CD4-positive, alpha-beta T cell treated with Interleukin-17A for 4 hours (primary cell): ENCODE results near the gene ATP11B.
"Not testable (repeated sequence)": the region's sequence is repeated elsewhere in the genome, so short reads cannot be mapped to it uniquely, and the experiment has no call there.

ENCODE experiments used
- DNase-seq: peaks from one replicate; pipeline ENCODE4 v3.0.0-alpha.2; 2020; ENCODE audit warnings: mixed read lengths

Gene ATP11B

GRCh38 chr3:182843478-182843877 is 50.2 kb downstream of the ATP11B start:
- no peak for DNase-seq

DNA sequence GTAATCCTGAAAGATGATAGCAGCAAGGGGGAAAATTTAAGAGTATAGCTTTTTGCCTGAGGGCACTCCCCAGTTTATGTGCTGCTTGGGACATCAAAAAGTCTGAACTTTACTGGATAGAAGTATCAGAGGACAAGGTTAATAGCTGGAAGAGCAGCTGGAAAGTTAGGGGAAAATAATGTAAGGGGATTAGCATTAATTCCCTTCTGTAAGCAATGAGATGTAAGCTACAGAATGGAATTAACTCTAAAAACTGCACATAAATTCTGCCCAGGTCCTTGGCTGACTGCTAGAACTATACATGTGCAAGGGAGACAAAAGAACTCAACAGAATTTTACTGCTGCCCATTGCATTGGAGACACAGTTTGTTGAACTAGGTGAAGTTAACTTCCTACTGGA is 55.6 kb downstream of the ATP11B start:
- DNase-seq, result no peak

DNA sequence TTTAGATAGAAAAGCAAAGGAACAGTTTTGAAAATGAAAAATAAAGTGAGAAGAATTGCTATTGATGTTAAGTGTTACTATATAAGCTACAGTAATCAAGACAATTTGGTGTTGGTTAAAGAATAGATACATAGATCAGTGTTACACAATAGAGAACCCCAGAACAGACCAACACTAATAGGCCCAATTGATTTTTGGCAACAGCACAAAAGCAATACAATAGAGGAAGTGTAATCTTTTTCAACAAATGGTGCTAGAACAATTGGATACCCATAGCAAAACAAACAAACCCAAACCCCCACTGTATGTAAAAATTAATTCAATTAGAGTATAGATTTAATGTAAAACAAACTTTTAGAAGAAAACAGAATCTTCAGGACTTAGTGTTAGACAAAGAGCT is 61.8 kb downstream of the ATP11B start:
- no peak for DNase-seq

GRCh38 chr3:182861348-182861747 is 68.0 kb downstream of the ATP11B start:
- DNase-seq, result no peak

GRCh38 chr3:182862159-182862860 is 69.0 kb downstream of the ATP11B start:
- no peak for DNase-seq

GRCh38 chr3:182869059-182869458 is 75.8 kb downstream of the ATP11B start:
- no peak for DNase-seq

- DNase-seq, result not testable (repeated sequence)
Observed at GRCh38 chr3:182870917-182871316, 77.6 kb downstream of the ATP11B start.

GRCh38 chr3:182879031-182879611 is 85.8 kb downstream of the ATP11B start:
- no peak for DNase-seq

DNA sequence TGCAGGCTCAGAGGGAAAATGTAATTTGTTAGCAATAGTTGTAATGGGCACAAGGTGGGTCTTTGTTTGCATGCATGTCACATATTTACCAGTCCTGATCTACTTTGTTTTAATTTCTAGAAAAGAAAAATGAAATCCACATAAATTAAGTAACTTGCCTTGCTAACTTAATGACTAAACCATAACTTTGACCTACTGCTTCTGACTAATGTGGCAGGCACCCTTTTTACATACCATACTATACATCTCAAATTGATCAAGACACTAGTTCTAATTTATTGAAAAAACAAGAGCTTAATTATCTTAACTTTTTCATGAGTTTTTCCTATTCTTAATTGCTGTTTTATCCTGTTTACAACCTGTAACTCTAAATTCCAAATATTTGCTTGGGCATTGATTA is 93.2 kb downstream of the ATP11B start:
- no peak for DNase-seq

DNA sequence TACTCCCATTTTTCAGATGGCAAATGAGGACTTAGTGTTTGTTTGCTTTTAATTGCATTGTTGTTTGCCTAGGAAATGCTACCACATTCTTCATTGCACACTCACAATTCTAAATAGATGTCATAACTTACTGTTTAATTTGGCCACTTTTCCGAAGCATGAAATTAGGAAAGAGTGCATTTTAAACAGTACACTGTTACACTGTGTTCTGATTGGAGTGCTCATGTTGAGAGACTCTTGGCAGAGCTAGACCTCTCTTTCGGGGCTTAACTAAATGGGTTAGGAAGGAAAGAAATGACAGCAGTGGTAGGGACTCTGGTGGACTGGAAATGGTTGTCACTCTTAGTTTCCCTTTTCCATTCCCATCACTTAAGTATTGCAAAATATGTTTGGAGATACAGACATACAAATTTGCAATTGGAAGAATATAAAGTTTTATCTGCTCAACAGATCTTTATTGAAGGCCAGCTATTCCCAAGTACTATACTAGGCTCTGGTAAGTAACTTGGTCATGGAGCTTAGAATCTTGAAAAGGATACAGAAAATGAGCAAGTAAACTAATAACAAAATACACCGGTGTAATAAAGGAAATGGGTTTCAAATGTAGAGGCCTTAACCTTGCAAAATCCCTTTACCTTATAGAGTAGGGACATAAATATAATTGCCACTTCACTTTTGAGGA is 96.8 kb downstream of the ATP11B start:
- no peak for DNase-seq

DNA sequence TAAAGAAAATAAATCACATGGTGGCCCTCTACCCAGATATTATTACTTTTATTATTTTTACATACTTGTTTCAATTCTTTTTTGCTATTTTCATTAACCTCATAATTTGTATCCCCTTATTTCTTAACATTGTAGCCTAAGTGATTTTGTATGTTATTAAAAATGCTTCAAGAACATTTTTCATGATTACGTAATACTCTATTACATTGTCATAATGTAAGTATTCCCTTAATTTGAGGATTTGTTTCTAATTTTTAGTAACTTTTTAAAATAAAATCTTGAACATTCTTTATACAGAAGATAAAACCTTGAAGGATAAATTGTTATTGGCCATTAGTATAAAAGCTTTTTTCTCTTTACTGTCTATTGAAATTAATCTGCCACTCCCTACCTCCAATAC is 98.1 kb downstream of the ATP11B start:
- DNase-seq, result no peak

GRCh38 chr3:182892226-182892625 is 98.9 kb downstream of the ATP11B start:
- no peak for DNase-seq

DNA sequence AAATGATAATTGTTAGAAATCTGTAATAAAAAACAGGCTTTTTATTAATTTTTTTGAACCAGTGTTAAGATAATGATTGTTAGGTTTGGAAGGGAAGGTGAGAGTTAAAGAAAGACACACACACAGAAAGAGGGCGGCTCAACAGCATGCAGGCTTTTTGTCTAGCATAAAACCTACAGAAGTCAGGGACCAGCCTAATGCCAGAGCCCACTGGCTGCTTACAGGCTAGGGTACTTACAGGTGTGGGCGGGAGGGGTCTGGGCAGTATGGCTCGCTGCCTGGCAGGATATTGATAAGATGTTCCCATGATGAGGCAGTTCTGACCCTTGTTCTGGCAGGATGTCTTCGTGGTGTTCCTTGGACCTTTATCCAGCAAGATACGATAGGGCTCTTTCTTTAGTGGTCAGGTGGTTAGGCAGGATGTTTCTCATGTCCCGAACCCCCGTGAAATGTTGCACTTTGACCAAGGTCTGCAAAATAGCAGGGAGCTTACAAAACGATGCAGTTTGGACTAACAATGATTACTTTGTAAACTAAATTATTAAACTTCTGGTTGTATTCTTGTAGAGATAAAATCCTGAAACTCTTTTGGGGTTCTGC is 102.3 kb downstream of the ATP11B start:
- DNase-seq, result no peak

DNA sequence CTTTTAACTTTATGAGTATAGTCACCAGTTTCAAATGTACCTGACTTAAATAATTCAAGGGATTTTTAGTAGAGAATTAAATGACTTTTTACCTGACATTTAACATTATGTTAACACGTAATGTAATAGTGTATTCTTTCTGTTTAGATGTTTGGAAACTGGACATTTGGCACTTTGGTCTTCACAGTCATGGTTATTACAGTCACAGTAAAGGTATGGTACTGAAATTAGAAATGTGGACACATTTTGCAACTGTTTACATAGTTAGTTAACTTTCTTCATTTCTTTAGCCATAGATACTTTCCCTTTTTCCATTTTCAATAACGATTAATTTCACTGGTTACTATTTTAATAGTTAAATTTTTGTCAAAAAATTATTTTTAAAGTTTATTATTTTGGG is 103.2 kb downstream of the ATP11B start:
- no peak for DNase-seq

GRCh38 chr3:182902236-182902635 is 108.9 kb downstream of the ATP11B start:
- no peak for DNase-seq

DNA sequence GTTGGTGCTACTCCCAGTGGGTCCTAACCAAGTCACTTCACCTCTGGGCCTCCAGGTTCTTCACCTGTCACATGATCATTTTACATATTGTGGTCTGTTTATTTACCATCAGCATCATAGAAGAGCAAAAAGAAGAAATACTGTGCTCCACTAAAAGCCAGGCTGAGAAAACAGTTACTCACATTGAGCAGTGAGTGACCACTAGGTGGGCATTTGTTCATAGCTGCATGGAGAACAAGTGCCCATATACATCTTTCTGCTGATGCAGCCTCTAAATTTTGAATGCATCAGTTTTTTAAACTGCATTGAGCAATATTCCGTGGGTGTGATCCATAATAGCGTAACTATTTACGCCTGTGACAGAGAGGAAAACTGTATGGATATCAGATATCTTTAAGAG is 110.9 kb downstream of the ATP11B start:
- no peak for DNase-seq

- DNase-seq, result no peak
Observed at GRCh38 chr3:182905623-182906022, 112.3 kb downstream of the ATP11B start.

DNA sequence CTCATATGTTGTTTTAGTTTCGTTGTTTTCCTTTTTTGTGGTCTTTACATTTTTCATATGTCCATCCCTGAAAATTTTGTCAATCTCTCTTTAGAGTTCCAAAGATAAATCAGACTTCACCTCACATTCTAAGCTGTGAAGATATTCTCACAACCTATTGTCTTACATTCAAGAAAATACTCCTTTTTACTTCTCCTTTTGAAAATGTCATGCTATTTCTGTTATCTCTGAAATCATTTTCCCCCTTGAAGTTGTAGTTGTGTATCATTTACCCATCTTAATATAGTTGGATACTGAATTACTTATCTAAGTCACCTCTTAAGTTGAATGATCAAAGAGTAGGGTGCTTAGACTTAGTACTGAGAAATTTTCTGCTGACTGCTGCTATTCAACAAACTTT is 112.7 kb downstream of the ATP11B start:
- no peak for DNase-seq

DNA sequence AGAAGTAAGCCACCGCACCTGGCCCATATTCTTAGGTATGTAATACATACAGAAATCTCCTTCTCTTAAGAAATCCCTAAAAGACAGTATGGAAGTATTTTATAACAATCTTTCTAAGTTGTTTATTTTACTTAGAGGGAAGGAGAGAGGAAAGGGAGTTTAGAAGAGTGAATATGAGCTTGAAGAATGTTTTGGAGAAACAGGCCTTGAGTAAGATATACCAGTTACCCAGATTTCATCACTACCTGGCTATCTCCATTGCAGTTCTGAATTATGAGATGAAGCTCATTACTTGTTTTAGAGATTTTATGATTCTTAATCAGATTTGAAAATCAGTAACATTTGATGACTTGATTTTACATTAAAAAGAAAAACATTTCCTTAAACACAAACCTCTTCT is 115.2 kb downstream of the ATP11B start:
- DNase-seq, result no peak

DNA sequence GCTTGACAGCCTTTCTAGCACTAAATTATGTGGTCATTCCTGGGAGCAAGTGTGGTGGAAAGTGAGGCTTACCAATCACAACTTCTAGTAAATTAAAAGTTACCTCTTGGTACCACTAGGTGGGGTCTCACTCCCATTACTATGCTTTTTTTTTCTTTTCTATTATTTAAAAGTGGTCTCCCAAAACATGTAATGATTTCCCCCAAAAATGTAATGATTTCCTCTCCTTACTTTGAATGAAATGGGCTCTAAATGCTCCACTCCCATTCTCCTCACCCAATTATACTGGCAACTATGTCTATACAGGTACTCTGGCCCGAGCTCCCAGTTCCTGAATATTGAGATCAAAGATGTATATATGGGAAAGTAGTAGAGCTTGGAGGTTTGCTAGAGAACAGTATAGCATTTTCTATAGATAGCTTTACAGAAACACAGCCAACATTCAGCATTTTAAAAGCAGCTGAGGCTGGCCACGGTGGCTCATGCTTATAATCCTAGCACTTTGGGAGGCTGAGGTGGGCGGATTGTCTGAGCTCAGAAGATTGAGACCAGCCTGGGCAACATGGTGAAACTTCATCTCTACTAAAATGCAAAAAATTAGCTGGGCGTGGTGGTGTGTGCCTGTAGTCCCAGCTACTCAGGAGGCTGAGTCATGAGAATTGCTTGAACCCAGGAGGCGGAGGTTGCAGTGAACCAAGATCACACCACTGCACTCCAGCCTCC is 116.2 kb downstream of the ATP11B start:
- DNase-seq, result no peak

DNA sequence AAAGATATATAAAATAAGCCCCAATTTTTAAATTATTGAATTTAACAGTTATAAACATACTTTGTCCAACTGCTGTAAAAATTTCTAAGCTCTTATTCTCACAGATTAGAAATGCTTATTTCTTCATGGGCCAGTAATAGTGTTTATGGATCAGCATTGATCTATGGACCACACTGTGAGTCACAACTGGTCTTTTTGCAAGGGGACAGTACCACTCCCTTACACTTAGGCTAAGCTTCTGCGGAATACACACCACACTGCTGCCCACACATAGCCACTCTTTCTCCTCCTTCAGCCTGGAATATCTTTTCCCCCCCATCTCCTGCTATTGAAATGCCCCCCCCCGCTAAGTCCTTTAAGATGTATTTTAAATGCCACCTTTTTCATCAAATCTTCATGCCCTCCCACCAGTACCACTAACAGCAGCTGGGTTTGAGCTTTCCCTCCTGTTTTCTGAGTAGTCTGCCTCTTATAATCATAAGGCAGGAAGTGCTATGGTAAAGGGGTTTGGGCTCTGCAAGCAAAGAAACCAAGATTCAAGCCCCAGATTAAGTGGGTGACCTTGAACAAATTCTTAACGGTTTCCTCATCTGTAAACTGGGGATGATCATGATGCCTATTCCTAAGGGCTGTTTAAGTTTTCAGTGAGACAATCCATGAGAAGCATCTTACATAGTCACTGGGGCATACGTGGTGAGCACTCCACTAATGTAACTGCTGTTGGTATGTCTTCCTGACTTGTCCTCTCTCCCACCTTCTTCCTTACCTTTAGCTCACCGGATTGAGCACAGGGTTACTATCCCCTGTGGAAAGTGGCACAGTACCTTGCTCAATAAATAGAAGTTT is 117.9 kb downstream of the ATP11B start:
- no peak for DNase-seq

GRCh38 chr3:182911782-182912111 is 118.4 kb downstream of the ATP11B start:
- no peak for DNase-seq

DNA sequence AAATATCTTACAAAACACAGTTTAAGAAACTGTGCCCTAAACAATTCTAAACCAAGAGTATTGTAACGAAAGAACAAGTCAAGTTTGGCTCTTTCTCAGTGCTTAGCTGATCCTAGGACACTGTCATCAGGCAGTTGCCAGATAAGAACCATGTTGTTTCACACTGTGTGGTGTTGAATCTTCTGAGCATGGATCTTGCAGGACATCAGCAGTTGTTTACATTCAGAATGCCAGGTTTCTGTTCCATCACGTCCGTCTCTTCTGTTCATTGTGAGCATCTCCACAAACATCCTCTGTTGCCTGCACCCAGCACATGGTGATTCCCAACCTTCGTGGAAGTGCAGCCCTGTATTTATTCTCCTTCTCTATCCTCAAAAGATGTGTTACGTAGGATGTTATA is 119.2 kb downstream of the ATP11B start:
- no peak for DNase-seq
